OCI-LY1 (cell line): Measurements from ENCODE around the gene DMRT1.

Experiments
- EZH2 ChIP-seq: fragments of 200-600 bp; sonication (generic), shearing (Covaris generic); IDR thresholded peaks from 2 replicates; pipeline ENCODE4 v1.8.0; 2017; ENCODE audit warnings: borderline replicate concordance, mixed run types, mild to moderate bottlenecking, antibody characterized with exemption, low read length, moderate library complexity, mixed read lengths
- TF ChIP-seq, protein P1 (sequence below): fragments of 200-600 bp; sonication (generic), shearing (Covaris generic); IDR thresholded peaks from 2 replicates; pipeline ENCODE4 v1.5.1; 2017; ENCODE audit warnings: mild to moderate bottlenecking, antibody characterized with exemption, low read length, moderate library complexity, mixed read lengths

DNA sequence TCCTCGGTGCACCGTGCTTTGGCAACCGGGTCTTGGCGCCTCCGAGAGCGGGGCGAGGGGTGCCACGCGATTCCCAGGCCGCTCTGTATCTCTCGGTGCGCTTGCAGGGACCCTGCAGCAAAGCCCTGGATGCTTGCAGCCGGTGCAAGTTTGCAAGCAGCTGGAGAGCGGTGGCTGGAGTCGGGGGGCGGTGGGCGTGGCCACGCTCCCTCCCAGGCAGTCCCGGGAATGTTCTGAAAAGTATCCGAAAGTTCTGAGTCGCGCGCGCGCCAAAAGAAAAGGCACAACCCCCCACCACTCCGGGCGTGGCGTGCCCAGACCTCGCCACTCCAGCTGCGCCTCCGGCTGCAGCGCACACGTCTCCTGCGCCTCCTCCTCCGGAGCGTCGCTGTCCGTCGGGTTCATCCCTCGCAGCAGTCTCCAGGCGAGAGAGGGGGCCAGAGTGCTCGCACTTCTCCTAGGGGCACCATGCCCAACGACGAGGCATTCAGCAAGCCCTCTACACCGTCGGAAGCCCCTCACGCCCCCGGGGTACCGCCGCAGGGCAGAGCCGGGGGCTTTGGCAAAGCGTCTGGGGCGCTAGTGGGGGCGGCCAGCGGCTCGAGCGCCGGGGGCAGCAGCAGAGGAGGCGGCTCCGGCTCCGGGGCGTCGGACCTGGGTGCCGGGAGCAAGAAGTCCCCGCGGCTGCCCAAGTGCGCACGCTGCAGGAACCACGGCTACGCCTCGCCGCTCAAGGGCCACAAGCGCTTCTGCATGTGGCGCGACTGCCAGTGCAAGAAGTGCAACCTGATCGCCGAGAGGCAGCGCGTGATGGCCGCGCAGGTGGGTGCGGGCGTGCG, at the start of gene DMRT1:
- TF ChIP-seq, protein P1, sequence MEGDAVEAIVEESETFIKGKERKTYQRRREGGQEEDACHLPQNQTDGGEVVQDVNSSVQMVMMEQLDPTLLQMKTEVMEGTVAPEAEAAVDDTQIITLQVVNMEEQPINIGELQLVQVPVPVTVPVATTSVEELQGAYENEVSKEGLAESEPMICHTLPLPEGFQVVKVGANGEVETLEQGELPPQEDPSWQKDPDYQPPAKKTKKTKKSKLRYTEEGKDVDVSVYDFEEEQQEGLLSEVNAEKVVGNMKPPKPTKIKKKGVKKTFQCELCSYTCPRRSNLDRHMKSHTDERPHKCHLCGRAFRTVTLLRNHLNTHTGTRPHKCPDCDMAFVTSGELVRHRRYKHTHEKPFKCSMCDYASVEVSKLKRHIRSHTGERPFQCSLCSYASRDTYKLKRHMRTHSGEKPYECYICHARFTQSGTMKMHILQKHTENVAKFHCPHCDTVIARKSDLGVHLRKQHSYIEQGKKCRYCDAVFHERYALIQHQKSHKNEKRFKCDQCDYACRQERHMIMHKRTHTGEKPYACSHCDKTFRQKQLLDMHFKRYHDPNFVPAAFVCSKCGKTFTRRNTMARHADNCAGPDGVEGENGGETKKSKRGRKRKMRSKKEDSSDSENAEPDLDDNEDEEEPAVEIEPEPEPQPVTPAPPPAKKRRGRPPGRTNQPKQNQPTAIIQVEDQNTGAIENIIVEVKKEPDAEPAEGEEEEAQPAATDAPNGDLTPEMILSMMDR, result no peak
- TF ChIP-seq EZH2, result no peak
